Astrocyte (in vitro differentiated cells and primary cell): Measurements from ENCODE around the gene CYP4F2. TPM values are rescaled to one million over a fixed set of nuclear protein-coding genes. Genes with fewer than 3 reads are reported as not detected.

ENCODE experiments used
- DNase-seq: peaks from one replicate; pipeline ENCODE4 v3.0.0-alpha.2; 2010; ENCODE audit warnings: low read depth
- FAIRE-seq: peaks from 2 replicates; lab custom pipeline; 2011; peaks lifted over from hg19 to GRCh38; lab: Jason Lieb, UNC
- H2AFZ ChIP-seq: 2 replicates; pipeline ENCODE4 v1.6.0; 2012; ENCODE audit warnings: low read depth, low read length, inconsistent platforms
- H3K27ac ChIP-seq: 2 replicates; pipeline ENCODE4 v1.5.1; 2011; ENCODE audit warnings: low read depth, low read length, inconsistent platforms
- H3K27me3 ChIP-seq: 2 replicates; pipeline ENCODE4 v1.6.0; 2011; ENCODE audit warnings: low read length, inconsistent platforms; ENCODE audit not compliant: insufficient read depth
- H3K36me3 ChIP-seq: 2 replicates; pipeline ENCODE4 v1.5.1; 2011; ENCODE audit warnings: low read length, inconsistent platforms; ENCODE audit not compliant: insufficient read depth
- H3K4me1 ChIP-seq: 2 replicates; pipeline ENCODE4 v1.5.1; 2011; ENCODE audit warnings: low read length, inconsistent platforms; ENCODE audit not compliant: insufficient read depth
- H3K4me2 ChIP-seq: 2 replicates; pipeline ENCODE4 v1.6.0; 2012; ENCODE audit warnings: low read length, inconsistent platforms
- H3K4me3 ChIP-seq: 2 replicates; pipeline ENCODE4 v1.5.1; 2011; ENCODE audit warnings: low read depth, mild to moderate bottlenecking, low read length, inconsistent platforms; ENCODE audit not compliant: insufficient read depth
- H3K79me2 ChIP-seq: 2 replicates; pipeline ENCODE4 v1.6.0; 2012; ENCODE audit warnings: mild to moderate bottlenecking, low read length, inconsistent platforms; ENCODE audit not compliant: insufficient read depth
- H3K9ac ChIP-seq: 2 replicates; pipeline ENCODE4 v1.6.0; 2012; ENCODE audit warnings: mild to moderate bottlenecking, low read length, inconsistent platforms
- H3K9me3 ChIP-seq: 2 replicates; pipeline ENCODE4 v1.5.1; 2012; ENCODE audit warnings: low read depth, mild to moderate bottlenecking, low read length, inconsistent platforms; ENCODE audit not compliant: insufficient read depth
- H4K20me1 ChIP-seq: 2 replicates; pipeline ENCODE4 v1.6.0; 2012; ENCODE audit warnings: low read length, inconsistent platforms; ENCODE audit not compliant: insufficient read depth
- H3K27ac Mint-ChIP-seq: one replicate; pipeline ENCODE4 v1.8.0; 2021; ENCODE audit warnings: mild to moderate bottlenecking, mixed read lengths; ENCODE audit not compliant: unreplicated experiment
- H3K27me3 Mint-ChIP-seq: one replicate; pipeline ENCODE4 v1.8.0; 2021; ENCODE audit warnings: low read depth, mixed read lengths; ENCODE audit not compliant: unreplicated experiment
- H3K36me3 Mint-ChIP-seq: one replicate; pipeline ENCODE4 v1.8.0; 2021; ENCODE audit warnings: low read depth, mixed read lengths; ENCODE audit not compliant: unreplicated experiment
- H3K4me1 Mint-ChIP-seq: one replicate; pipeline ENCODE4 v1.8.0; 2021; ENCODE audit warnings: low read depth, mixed read lengths; ENCODE audit not compliant: unreplicated experiment
- H3K4me3 Mint-ChIP-seq: one replicate; pipeline ENCODE4 v1.8.0; 2021; ENCODE audit warnings: mild to moderate bottlenecking, moderate library complexity, mixed read lengths; ENCODE audit not compliant: unreplicated experiment
- H3K9me3 Mint-ChIP-seq: one replicate; pipeline ENCODE4 v1.8.0; 2021; ENCODE audit warnings: mild to moderate bottlenecking, mixed read lengths; ENCODE audit not compliant: unreplicated experiment
- EZH2 ChIP-seq: IDR thresholded peaks from 2 replicates; pipeline ENCODE4 v1.6.1; 2012; ENCODE audit warnings: mild to moderate bottlenecking, low read length, inconsistent platforms; ENCODE audit not compliant: insufficient read depth
- total RNA-seq: library from RNA; stranded (reverse); gene quantifications from 2 replicates; pipeline ENCODE4 v1.2.1, GENCODE V29; 2021
- TF ChIP-seq, protein P1 (sequence below): IDR thresholded peaks from 2 replicates; pipeline ENCODE4 v1.5.1; 2011; ENCODE audit warnings: low read depth, mild to moderate bottlenecking, inconsistent platforms, low read length, moderate library complexity; ENCODE audit not compliant: insufficient read depth

CYP4F2 gene
- total RNA-seq, 1 donor from 2014 or later: not detected

DNA sequence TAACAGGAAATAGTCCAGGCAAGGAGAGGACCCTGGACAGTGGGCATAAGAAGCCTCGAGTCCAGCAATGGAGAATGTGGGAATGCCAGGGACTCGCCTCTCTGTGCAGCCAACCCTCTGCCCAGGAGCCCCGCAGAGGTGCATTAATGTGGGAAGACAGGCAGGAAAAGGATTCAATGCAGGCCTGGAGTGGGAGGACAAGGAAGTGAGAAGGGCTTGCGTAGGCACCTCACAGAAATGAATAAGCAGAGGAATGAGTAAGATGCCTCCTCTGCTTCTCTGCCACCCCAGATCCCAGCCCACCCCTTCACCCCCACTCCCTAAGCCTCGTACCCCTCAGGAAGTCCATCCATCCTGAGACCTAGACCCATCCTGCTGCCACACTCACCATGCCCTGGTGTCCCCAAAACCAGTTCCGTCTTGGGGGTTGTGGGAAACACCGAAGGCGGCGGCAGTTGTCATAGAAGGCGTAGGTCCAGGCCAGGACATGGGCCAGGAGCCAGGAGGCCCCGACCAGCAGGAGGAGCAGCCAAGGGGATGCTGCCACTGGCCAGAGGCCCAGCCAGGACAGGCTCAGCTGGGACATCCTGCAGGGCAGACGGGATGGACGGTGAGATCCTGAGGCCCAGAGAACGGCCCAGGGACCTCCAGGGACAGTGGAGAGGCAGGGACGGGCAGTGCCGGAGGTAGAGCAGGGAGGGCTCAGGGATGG, 692 bp downstream of the CYP4F2 start:
- Histone ChIP-seq H3K27me3 (no peaks in the 10 kb centered on the region), H2AFZ (no peak overlapping the region), H3K9ac (no peak overlapping the region), H3K27ac (no peak overlapping the region), H3K4me2 (no peak overlapping the region), H3K79me2 (no peaks in the 10 kb centered on the region), H3K4me3 (no peak overlapping the region), H3K4me1 (no peaks in the 10 kb centered on the region), H3K36me3 (no peaks in the 10 kb centered on the region), H3K9me3 (peaks cover 6% of the 10 kb centered on the region), H4K20me1 (no peaks in the 10 kb centered on the region)
- no peak for DNase-seq
- H3K4me3 Mint-ChIP-seq: no peak overlapping the region
- H3K36me3 Mint-ChIP-seq: no peaks in the 10 kb centered on the region
- H3K27me3 Mint-ChIP-seq: no peaks in the 10 kb centered on the region
- H3K9me3 Mint-ChIP-seq: peaks cover 21% of the 10 kb centered on the region
- H3K27ac Mint-ChIP-seq: no peak overlapping the region
- H3K4me1 Mint-ChIP-seq: no peaks in the 10 kb centered on the region
- no peak for FAIRE-seq
- TF ChIP-seq, protein P1, sequence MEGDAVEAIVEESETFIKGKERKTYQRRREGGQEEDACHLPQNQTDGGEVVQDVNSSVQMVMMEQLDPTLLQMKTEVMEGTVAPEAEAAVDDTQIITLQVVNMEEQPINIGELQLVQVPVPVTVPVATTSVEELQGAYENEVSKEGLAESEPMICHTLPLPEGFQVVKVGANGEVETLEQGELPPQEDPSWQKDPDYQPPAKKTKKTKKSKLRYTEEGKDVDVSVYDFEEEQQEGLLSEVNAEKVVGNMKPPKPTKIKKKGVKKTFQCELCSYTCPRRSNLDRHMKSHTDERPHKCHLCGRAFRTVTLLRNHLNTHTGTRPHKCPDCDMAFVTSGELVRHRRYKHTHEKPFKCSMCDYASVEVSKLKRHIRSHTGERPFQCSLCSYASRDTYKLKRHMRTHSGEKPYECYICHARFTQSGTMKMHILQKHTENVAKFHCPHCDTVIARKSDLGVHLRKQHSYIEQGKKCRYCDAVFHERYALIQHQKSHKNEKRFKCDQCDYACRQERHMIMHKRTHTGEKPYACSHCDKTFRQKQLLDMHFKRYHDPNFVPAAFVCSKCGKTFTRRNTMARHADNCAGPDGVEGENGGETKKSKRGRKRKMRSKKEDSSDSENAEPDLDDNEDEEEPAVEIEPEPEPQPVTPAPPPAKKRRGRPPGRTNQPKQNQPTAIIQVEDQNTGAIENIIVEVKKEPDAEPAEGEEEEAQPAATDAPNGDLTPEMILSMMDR: no peak
- no peak for TF ChIP-seq EZH2

DNA sequence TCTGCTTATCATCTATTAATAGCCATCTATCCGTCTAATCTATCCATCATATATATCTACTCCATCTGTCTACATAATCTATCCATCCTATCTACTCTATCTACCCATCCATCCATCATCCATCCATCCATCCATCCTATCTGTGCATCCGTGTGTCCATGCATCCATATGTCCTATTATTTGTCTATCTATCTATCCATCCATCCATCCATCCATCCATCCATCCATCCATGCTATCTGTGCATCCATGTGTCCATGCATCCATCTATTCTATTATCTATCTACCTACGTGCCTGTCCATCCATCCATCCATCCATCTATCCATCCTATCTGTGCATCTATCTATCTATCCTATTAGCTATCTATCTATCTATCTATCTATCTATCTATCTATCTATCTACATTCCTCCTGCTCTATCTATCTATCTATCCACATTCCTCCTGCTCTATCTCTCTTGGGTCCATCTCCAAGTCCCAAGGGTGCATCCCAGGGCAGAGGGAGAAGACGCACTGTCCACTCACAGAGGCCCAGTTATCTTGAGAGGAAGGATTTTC, 1.9 kb downstream of the CYP4F2 start:
- no peaks in the 10 kb centered on the region for H3K36me3 Mint-ChIP-seq
- Histone ChIP-seq H3K9ac (no peak overlapping the region), H3K36me3 (no peaks in the 10 kb centered on the region), H2AFZ (no peak overlapping the region), H3K9me3 (peaks cover 6% of the 10 kb centered on the region), H3K79me2 (no peaks in the 10 kb centered on the region), H3K27me3 (no peaks in the 10 kb centered on the region), H4K20me1 (no peaks in the 10 kb centered on the region), H3K4me2 (no peak overlapping the region), H3K27ac (no peak overlapping the region), H3K4me1 (no peaks in the 10 kb centered on the region), H3K4me3 (no peak overlapping the region)
- H3K27me3 Mint-ChIP-seq: no peaks in the 10 kb centered on the region
- TF ChIP-seq, protein P1: no peak
- TF ChIP-seq EZH2: no peak
- H3K9me3 Mint-ChIP-seq: peaks cover 21% of the 10 kb centered on the region
- H3K4me1 Mint-ChIP-seq: no peaks in the 10 kb centered on the region
- no peak overlapping the region for H3K4me3 Mint-ChIP-seq
- H3K27ac Mint-ChIP-seq: no peak overlapping the region
- DNase-seq (no peak), FAIRE-seq (no peak)

DNA sequence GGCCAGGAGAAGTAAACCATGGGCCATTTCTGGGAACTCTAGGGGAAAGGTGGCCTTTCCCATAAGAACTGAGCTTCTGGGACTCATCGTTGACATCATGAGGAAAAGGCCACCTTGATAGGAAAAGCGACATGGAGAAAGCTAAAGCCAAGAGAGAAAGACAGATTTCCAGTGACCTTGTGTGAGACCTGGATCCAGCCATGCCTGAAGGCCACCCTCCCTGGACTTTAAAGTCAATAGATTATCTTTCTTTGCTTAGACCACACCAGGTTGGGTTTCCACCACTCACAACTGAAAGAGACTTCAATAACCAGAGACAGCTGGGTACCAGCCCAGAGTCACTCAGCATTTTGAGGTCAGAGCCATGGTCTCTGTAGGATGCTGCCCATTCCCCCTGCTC, 3.5 kb downstream of the CYP4F2 start:
- Mint-ChIP-seq H3K27me3 (no peaks in the 10 kb centered on the region), H3K4me1 (no peaks in the 10 kb centered on the region), H3K4me3 (no peak overlapping the region), H3K9me3 (peaks cover 19% of the 10 kb centered on the region), H3K36me3 (no peaks in the 10 kb centered on the region), H3K27ac (no peak overlapping the region)
- Histone ChIP-seq H3K27ac (no peak overlapping the region), H3K79me2 (no peaks in the 10 kb centered on the region), H3K4me3 (no peak overlapping the region), H3K36me3 (no peaks in the 10 kb centered on the region), H3K4me1 (no peaks in the 10 kb centered on the region), H3K9me3 (peaks cover 6% of the 10 kb centered on the region), H4K20me1 (no peaks in the 10 kb centered on the region), H3K9ac (no peak overlapping the region), H2AFZ (no peak overlapping the region), H3K27me3 (no peaks in the 10 kb centered on the region), H3K4me2 (no peak overlapping the region)
- no peak for TF ChIP-seq EZH2
- TF ChIP-seq, protein P1: no peak
- DNase-seq (no peak), FAIRE-seq (no peak)
